ENCODE data around the gene BRIP1. TPM values are rescaled to one million over a fixed set of nuclear protein-coding genes. Genes with fewer than 3 reads are reported as not detected.
"Not testable (repeated sequence)": the region's sequence is repeated elsewhere in the genome, so short reads cannot be mapped to it uniquely, and the experiment has no call there.

The BRIP1 gene
- total RNA-seq, 3 donors from 2014 or later (not counting 1 experiment from before 2014, with no cell fraction given), result 2.7 to 3.7 (median 2.9) TPM

DNA sequence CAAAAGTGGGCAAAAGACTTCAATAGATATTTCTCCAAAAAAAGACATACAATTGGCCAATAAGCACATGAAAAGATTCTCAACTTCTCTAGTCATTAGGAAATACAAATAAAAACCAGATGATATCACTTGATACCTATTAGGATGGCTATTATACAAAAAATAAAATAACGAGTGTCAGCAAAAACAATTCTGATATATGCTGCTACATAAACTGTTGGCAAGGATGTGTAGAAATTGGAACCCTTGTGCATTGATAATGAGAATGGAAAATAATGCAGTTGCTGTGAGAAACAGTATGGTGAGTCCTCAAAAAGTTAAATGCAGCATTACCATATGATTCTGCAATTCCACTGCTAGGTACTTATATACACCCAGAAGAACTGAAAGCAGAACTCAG, 80.6 kb downstream of the BRIP1 start:
- H3K27ac Mint-ChIP-seq, result no peak overlapping the region
- Histone ChIP-seq H3K27me3 (ENCODE audit: control insufficient read depth, insufficient read depth, low read length) (no peaks in the 10 kb centered on the region), H3K27ac (ENCODE audit: low read length) (no peak overlapping the region), H3K4me1 (ENCODE audit: control insufficient read depth, insufficient read depth, low read length) (no peaks in the 10 kb centered on the region), H3K9me3 (ENCODE audit: control insufficient read depth, insufficient read depth, low read length) (no peaks in the 10 kb centered on the region), H3K4me3 (ENCODE audit: low read length) (no peak overlapping the region), H3K36me3 (ENCODE audit: control insufficient read depth, insufficient read depth, low read length) (no peaks in the 10 kb centered on the region)
- ATAC-seq, result no peak
- no peaks in the 10 kb centered on the region for H3K9me3 Mint-ChIP-seq
- no peak overlapping the region for H3K4me3 Mint-ChIP-seq
- intact Hi-C loops (cut with micrococcal nuclease), result no loop called here
- no peaks in the 10 kb centered on the region for H3K4me1 Mint-ChIP-seq
- TF ChIP-seq, protein P1, sequence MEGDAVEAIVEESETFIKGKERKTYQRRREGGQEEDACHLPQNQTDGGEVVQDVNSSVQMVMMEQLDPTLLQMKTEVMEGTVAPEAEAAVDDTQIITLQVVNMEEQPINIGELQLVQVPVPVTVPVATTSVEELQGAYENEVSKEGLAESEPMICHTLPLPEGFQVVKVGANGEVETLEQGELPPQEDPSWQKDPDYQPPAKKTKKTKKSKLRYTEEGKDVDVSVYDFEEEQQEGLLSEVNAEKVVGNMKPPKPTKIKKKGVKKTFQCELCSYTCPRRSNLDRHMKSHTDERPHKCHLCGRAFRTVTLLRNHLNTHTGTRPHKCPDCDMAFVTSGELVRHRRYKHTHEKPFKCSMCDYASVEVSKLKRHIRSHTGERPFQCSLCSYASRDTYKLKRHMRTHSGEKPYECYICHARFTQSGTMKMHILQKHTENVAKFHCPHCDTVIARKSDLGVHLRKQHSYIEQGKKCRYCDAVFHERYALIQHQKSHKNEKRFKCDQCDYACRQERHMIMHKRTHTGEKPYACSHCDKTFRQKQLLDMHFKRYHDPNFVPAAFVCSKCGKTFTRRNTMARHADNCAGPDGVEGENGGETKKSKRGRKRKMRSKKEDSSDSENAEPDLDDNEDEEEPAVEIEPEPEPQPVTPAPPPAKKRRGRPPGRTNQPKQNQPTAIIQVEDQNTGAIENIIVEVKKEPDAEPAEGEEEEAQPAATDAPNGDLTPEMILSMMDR (IDR thresholded peaks at IDR 0.05), result no peak
- H3K27me3 Mint-ChIP-seq (ENCODE audit: low read depth in 2 of 2), result no peaks in the 10 kb centered on the region
- 100% methylated on average over 1 of the region's 1 CpG for WGBS (ENCODE audit: insufficient coverage)
- H3K36me3 Mint-ChIP-seq, result no peaks in the 10 kb centered on the region
- no peak for DNase-seq

DNA sequence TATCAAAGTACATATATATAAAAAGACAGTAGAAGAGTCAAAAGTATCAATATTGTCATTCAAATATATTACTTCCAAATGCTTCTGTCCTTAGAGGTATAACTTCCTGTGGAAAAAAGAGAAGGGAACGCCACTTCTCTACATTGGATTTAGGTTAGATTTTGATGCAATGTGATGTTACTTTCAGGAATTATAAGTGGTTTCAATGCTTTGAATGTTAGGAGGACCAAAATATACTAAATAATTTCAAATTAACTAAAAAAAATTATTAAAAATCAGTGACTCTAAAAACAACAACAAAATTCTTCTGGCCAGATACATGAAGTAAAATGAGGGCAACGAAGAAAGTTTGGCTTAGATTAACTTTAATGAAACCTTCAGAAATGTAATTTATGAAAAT, 88.0 kb downstream of the BRIP1 start:
- Histone ChIP-seq H3K27me3 (ENCODE audit: control insufficient read depth, insufficient read depth, low read length) (no peaks in the 10 kb centered on the region), H3K4me1 (ENCODE audit: control insufficient read depth, insufficient read depth, low read length) (no peaks in the 10 kb centered on the region), H3K4me3 (ENCODE audit: low read length) (no peak overlapping the region), H3K36me3 (ENCODE audit: control insufficient read depth, insufficient read depth, low read length) (no peaks in the 10 kb centered on the region), H3K27ac (ENCODE audit: low read length) (no peak overlapping the region), H3K9me3 (ENCODE audit: control insufficient read depth, insufficient read depth, low read length) (no peaks in the 10 kb centered on the region)
- no peak overlapping the region for H3K27ac Mint-ChIP-seq
- no CpG with 5 or more reads among the region's 2 CpGs for WGBS (ENCODE audit: insufficient coverage)
- peaks cover 2 to 4% of the 10 kb centered on the region in 2 donors for H3K9me3 Mint-ChIP-seq
- no peaks in the 10 kb centered on the region for H3K27me3 Mint-ChIP-seq (ENCODE audit: low read depth in 2 of 2)
- TF ChIP-seq, protein P1 (IDR thresholded peaks at IDR 0.05), result no peak
- intact Hi-C loops (cut with micrococcal nuclease), result no loop called here
- ATAC-seq, result no peak
- peaks cover 10% of the 10 kb centered on the region for H3K36me3 Mint-ChIP-seq
- DNase-seq, result no peak
- no peaks in the 10 kb centered on the region for H3K4me1 Mint-ChIP-seq
- H3K4me3 Mint-ChIP-seq, result no peak overlapping the region

DNA sequence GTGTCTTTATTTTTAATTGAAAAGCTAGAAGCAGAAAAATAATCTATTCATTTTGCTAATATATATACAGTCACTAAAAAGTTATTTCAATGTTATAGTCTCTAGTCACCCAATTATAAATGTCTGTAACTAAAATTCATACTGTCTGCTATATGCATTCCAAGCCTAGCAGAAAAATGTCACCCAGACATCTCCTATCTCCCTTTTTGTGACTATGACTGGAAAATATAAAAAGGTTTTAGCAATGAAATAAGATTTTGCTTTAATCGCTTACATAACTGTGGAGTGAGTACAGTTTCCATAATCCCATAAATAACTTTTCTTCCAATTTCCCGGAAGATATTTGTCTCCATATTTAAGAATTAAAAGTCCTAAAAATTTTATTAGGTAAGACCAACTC, 88.6 kb downstream of the BRIP1 start:
- TF ChIP-seq, protein P1 (IDR thresholded peaks at IDR 0.05), result no peak
- peaks cover 3 to 7% of the 10 kb centered on the region in 2 donors for H3K9me3 Mint-ChIP-seq
- Histone ChIP-seq H3K27ac (ENCODE audit: low read length) (no peak overlapping the region), H3K27me3 (ENCODE audit: control insufficient read depth, insufficient read depth, low read length) (no peaks in the 10 kb centered on the region), H3K36me3 (ENCODE audit: control insufficient read depth, insufficient read depth, low read length) (no peaks in the 10 kb centered on the region), H3K9me3 (ENCODE audit: control insufficient read depth, insufficient read depth, low read length) (no peaks in the 10 kb centered on the region), H3K4me3 (ENCODE audit: low read length) (no peak overlapping the region), H3K4me1 (ENCODE audit: control insufficient read depth, insufficient read depth, low read length) (no peaks in the 10 kb centered on the region)
- DNase-seq (no peak), ATAC-seq (no peak)
- H3K4me3 Mint-ChIP-seq, result no peak overlapping the region
- H3K27me3 Mint-ChIP-seq (ENCODE audit: low read depth in 2 of 2), result no peaks in the 10 kb centered on the region
- no peaks in the 10 kb centered on the region for H3K4me1 Mint-ChIP-seq
- intact Hi-C loops (cut with micrococcal nuclease), result no loop called here
- H3K36me3 Mint-ChIP-seq, result peaks cover 13% of the 10 kb centered on the region
- no CpG with 5 or more reads among the region's 2 CpGs for WGBS (ENCODE audit: insufficient coverage)
- H3K27ac Mint-ChIP-seq, result no peak overlapping the region

DNA sequence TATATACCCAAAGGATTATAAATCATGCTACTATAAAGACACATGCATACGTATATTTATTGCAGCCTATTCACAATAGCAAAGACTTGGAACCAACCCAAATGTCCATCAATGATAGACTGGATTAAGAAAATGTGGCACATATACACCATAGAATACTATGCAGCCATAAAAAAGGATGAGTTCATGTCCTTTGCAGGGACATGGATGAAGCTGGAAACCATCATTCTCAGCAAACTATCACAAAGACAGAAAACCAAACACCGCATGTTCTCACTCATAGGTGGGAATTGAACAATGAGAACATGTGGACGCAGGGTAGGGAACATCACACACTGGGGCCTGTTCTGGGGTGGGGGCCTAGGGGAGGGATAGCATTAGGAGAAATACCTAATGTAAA, 89.2 kb downstream of the BRIP1 start:
- DNase-seq; intact Hi-C loops (cut with micrococcal nuclease); H3K27ac ChIP-seq (ENCODE audit: low read length); H3K4me1 ChIP-seq (ENCODE audit: control insufficient read depth, insufficient read depth, low read length); H3K4me3 Mint-ChIP-seq; H3K4me1 Mint-ChIP-seq; ATAC-seq; H3K27ac Mint-ChIP-seq; H3K4me3 ChIP-seq (ENCODE audit: low read length); H3K36me3 ChIP-seq (ENCODE audit: control insufficient read depth, insufficient read depth, low read length); H3K27me3 Mint-ChIP-seq (ENCODE audit: low read depth in 2 of 2); H3K9me3 Mint-ChIP-seq; H3K27me3 ChIP-seq (ENCODE audit: control insufficient read depth, insufficient read depth, low read length); H3K9me3 ChIP-seq (ENCODE audit: control insufficient read depth, insufficient read depth, low read length): not testable (repeated sequence)
- WGBS (ENCODE audit: insufficient coverage), result 100% methylated on average over 2 of the region's 3 CpGs
- peaks cover 18% of the 10 kb centered on the region for H3K36me3 Mint-ChIP-seq
